GM19238 (cell line): ENCODE measurements around the gene ERVFRD-1.
"Not testable (repeated sequence)": the region's sequence is repeated elsewhere in the genome, so short reads cannot be mapped to it uniquely, and the experiment has no call there.

Experiments
- DNase-seq: peaks from one replicate; pipeline ENCODE4 v3.0.0; 2011; ENCODE audit warnings: low spot score; ENCODE audit not compliant: insufficient read length

The ERVFRD-1 gene

GRCh38 chr6:11128608-11129007 lies 17.1 kb upstream of the ERVFRD-1 start:
- no peak for DNase-seq

- no peak for DNase-seq
Measured at GRCh38 chr6:11126876-11127275, 15.4 kb upstream of the ERVFRD-1 start.

GRCh38 chr6:11123978-11124377 lies 12.5 kb upstream of the ERVFRD-1 start:
- no peak for DNase-seq

GRCh38 chr6:11122380-11122779 lies 10.9 kb upstream of the ERVFRD-1 start:
- no peak for DNase-seq

GRCh38 chr6:11121851-11122250 lies 10.3 kb upstream of the ERVFRD-1 start:
- no peak for DNase-seq

- no peak for DNase-seq
Measured at GRCh38 chr6:11120271-11121005, 8.9 kb upstream of the ERVFRD-1 start.

GRCh38 chr6:11115808-11116536 lies 4.4 kb upstream of the ERVFRD-1 start:
- DNase-seq: not testable (repeated sequence)

GRCh38 chr6:11113038-11113437 lies 1.5 kb upstream of the ERVFRD-1 start:
- DNase-seq: no peak

GRCh38 chr6:11111769-11112437 lies 378 bp upstream of the ERVFRD-1 start:
- no peak for DNase-seq

GRCh38 chr6:11108726-11109125 lies 2.8 kb downstream of the ERVFRD-1 start:
- no peak for DNase-seq

- DNase-seq: no peak
Measured at GRCh38 chr6:11103065-11103464, 8.5 kb downstream of the ERVFRD-1 start.

- no peak for DNase-seq
Measured at GRCh38 chr6:11101417-11101816, 10.1 kb downstream of the ERVFRD-1 start.

- no peak for DNase-seq
Measured at GRCh38 chr6:11098004-11098403, 13.5 kb downstream of the ERVFRD-1 start.

- DNase-seq: no peak
Measured at GRCh38 chr6:11097476-11097875, 14.0 kb downstream of the ERVFRD-1 start.

GRCh38 chr6:11096109-11096508 lies 15.4 kb downstream of the ERVFRD-1 start:
- no peak for DNase-seq

- no peak for DNase-seq
Measured at GRCh38 chr6:11094941-11095340, 16.6 kb downstream of the ERVFRD-1 start.

- peak; percentile 68 for DNase-seq
Measured at GRCh38 chr6:11094411-11094851, 17.1 kb downstream of the ERVFRD-1 start.

GRCh38 chr6:11093626-11094410 lies 17.7 kb downstream of the ERVFRD-1 start, which contains the start of gene SMIM13:
SMIM13 (plus strand) TSS chr6:11093834; CDS start chr6:11094314, 480 bp downstream.
- peak; percentile 96 for DNase-seq

- no peak for DNase-seq
Measured at GRCh38 chr6:11093376-11093625, 18.2 kb downstream of the ERVFRD-1 start.

GRCh38 chr6:11092668-11093375 lies 18.7 kb downstream of the ERVFRD-1 start:
- DNase-seq: peak; percentile 55

- not testable (repeated sequence) for DNase-seq
Measured at GRCh38 chr6:11091141-11091540, 20.4 kb downstream of the ERVFRD-1 start.
